PFSK-1 (cell line): ENCODE measurements around the gene STK24.

Source experiments
- POLR2AphosphoS5 ChIP-seq: IDR thresholded peaks from 2 replicates; pipeline ENCODE4 v1.6.1; 2012; ENCODE audit warnings: low read depth, mild to moderate bottlenecking, control low read depth, low read length, moderate library complexity
- TAF1 ChIP-seq: IDR thresholded peaks from 2 replicates; pipeline ENCODE4 v1.6.1; 2012; ENCODE audit warnings: low read length, control low read depth, borderline replicate concordance; ENCODE audit not compliant: insufficient read depth

DNA sequence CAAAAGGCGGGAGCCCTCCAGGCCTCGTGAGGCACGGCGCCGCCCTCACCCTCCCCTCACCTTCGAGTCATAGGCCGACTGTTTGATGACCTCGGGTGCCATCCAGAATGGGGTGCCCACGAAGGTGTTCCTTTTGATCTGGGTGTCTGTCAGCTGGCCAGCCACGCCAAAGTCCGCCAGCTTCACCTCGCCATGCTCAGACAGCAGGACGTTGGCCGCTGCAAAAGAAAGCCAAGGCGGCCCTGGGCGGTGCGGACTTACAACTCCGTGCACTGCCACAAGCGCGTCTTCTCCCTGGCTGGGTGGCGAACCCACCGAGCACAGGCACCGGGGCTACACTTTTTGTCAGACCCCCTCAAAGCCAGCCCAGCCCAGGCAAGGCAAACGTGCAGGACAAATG lies 102.1 kb downstream of the STK24 start:
- TF ChIP-seq POLR2AphosphoS5 (no peak), TAF1 (no peak)
